CD14-positive monocyte (primary cell): ENCODE results near the gene GPR45. TPM values are rescaled to one million over a fixed set of nuclear protein-coding genes. Genes with fewer than 3 reads are reported as not detected.

Experiments
- DNase-seq, 3 donors: peaks; one replicate each; pipeline ENCODE4 v3.0.0-alpha.2; 2011 to 2022
- H2AFZ ChIP-seq: 2 replicates; pipeline ENCODE4 v1.6.0; 2012; ENCODE audit warnings: mild to moderate bottlenecking, low read depth, low read length, inconsistent platforms; ENCODE audit not compliant: insufficient read depth, poor library complexity, severe bottlenecking
- H3K27ac ChIP-seq, 2 donors: 1 replicate in 1 of 2; 2 replicates in 1 of 2; pipeline ENCODE4 v1.5.1; 2012 to 2013; ENCODE audit warnings: low read length in 2 of 2, control low read depth in 1 of 2, inconsistent platforms in 1 of 2, low read depth in 1 of 2, mild to moderate bottlenecking in 1 of 2
- H3K27me3 ChIP-seq, 2 donors: one replicate each; pipeline versions ENCODE4 v1.6.0 to v1.6.1; 2011 to 2013; ENCODE audit warnings: low read length in 2 of 2; ENCODE audit not compliant: control insufficient read depth in 2 of 2, insufficient read depth in 2 of 2
- H3K36me3 ChIP-seq, 2 donors: replicated peaks in 1 of 2; 1 replicate in 1 of 2; 2 replicates in 1 of 2; pipeline versions ENCODE4 v1.5.1 to v1.6.1; 2012 to 2013; ENCODE audit warnings: low read length in 2 of 2, control low read depth in 1 of 2, inconsistent platforms in 1 of 2, mild to moderate bottlenecking in 1 of 2; ENCODE audit not compliant: insufficient read depth in 2 of 2, control insufficient read depth in 1 of 2
- H3K4me1 ChIP-seq, 2 donors: 1 replicate in 1 of 2; 2 replicates in 1 of 2; pipeline versions ENCODE4 v1.5.1 to v1.6.1; 2012 to 2013; ENCODE audit warnings: low read length in 2 of 2, control low read depth in 1 of 2, inconsistent platforms in 1 of 2, mild to moderate bottlenecking in 1 of 2, moderate library complexity in 1 of 2; ENCODE audit not compliant: insufficient read depth in 2 of 2, control insufficient read depth in 1 of 2
- H3K4me2 ChIP-seq: replicated peaks from 2 replicates; pipeline ENCODE3; 2012; ENCODE audit warnings: low read length, moderate library complexity, mild to moderate bottlenecking; ENCODE audit not compliant: poor library complexity, severe bottlenecking; ENCODE audit errors: extremely low read depth
- H3K4me3 ChIP-seq, 3 experiments: fragments of 200-600 bp in 1 of 3; sonication (generic) in 1 of 3; replicated peaks in 1 of 3; 1 replicate in 2 of 3; 2 replicates in 1 of 3; pipeline ENCODE4 v1.5.1; 2011 to 2013; ENCODE audit warnings: low read length in 3 of 3, mild to moderate bottlenecking in 3 of 3, control low read depth in 2 of 3, low read depth in 2 of 3, inconsistent platforms in 1 of 3, moderate library complexity in 1 of 3
- H3K79me2 ChIP-seq: 2 replicates; pipeline ENCODE4 v1.6.0; 2012; ENCODE audit warnings: mild to moderate bottlenecking, control low read depth, inconsistent platforms, low read length, moderate library complexity; ENCODE audit not compliant: insufficient read depth
- H3K9ac ChIP-seq: 2 replicates; pipeline ENCODE4 v1.6.0; 2017; ENCODE audit warnings: low read length, mild to moderate bottlenecking; ENCODE audit not compliant: insufficient read depth, poor library complexity, severe bottlenecking
- H3K9me3 ChIP-seq, 2 donors: replicated peaks in 1 of 2; 1 replicate in 1 of 2; 2 replicates in 1 of 2; pipeline versions ENCODE4 v1.5.1 to v1.6.1; 2012 to 2013; ENCODE audit warnings: low read length in 2 of 2, control low read depth in 1 of 2; ENCODE audit not compliant: control insufficient read depth in 1 of 2, insufficient read depth in 1 of 2
- H4K20me1 ChIP-seq: 2 replicates; pipeline ENCODE4 v1.6.0; 2012; ENCODE audit warnings: mild to moderate bottlenecking, low read length, control low read depth, moderate library complexity; ENCODE audit not compliant: insufficient read depth
- H3K27ac Mint-ChIP-seq, 7 donors: one replicate each; pipeline ENCODE4 v1.8.0; 2020; ENCODE audit warnings: mild to moderate bottlenecking in 7 of 7, mixed read lengths in 7 of 7, moderate library complexity in 6 of 7, inconsistent platforms in 2 of 7
- H3K27me3 Mint-ChIP-seq, 3 donors: one replicate each; pipeline ENCODE4 v1.8.0; 2021 to 2022; ENCODE audit warnings: low read depth in 3 of 3, mild to moderate bottlenecking in 3 of 3, mixed read lengths in 3 of 3, moderate library complexity in 3 of 3, inconsistent platforms in 1 of 3
- H3K36me3 Mint-ChIP-seq, 2 donors: one replicate each; pipeline ENCODE4 v1.8.0; 2020; ENCODE audit warnings: mixed read lengths in 2 of 2, inconsistent platforms in 1 of 2, mild to moderate bottlenecking in 1 of 2
- H3K4me1 Mint-ChIP-seq: one replicate; pipeline ENCODE4 v1.8.0; 2020; ENCODE audit warnings: mild to moderate bottlenecking, mixed read lengths
- H3K4me3 Mint-ChIP-seq, 2 donors: one replicate each; pipeline ENCODE4 v1.8.0; 2020; ENCODE audit warnings: mild to moderate bottlenecking in 2 of 2, mixed read lengths in 2 of 2, moderate library complexity in 1 of 2
- H3K9me3 Mint-ChIP-seq, 7 donors: one replicate each; pipeline ENCODE4 v1.8.0; 2020 to 2022; ENCODE audit warnings: mixed read lengths in 7 of 7, mild to moderate bottlenecking in 6 of 7, moderate library complexity in 6 of 7, inconsistent platforms in 2 of 7
- CTCF ChIP-seq: fragments of 200-600 bp; IDR thresholded peaks from one replicate; pipeline ENCODE4 v1.8.0; 2022; ENCODE audit warnings: antibody characterized with exemption, mild to moderate bottlenecking
- WGBS: methylation state at CpG from one replicate; pipeline ENCODE4 v1.1.5; 2013; ENCODE audit warnings: missing lambda C conversion rate; ENCODE audit not compliant: insufficient coverage; 5-methylcytosine and 5-hydroxymethylcytosine counted together
- intact Hi-C, 2 donors: fragments of 100-400 bp; cut with micrococcal nuclease; formaldehyde crosslinking; loops; one replicate each; pipeline versions ENCODE4 v1.15.0 to v1.15.1; 2023
- polyA plus RNA-seq, 3 donors: library from polyadenylated mRNA; depleted of rRNA in 1 of 3; unstranded in 2 of 3; stranded (reverse) in 1 of 3; fragments of 300-500 nt in 2 of 3; fragments of >200 nt in 1 of 3; fragmentation: Illumina TruSeq in 2 of 3; gene quantifications; 1 replicate in 2 of 3; 2 replicates in 1 of 3; pipeline ENCODE4 v1.2.3, GENCODE V29; 2012 to 2021

GPR45 gene
- polyA plus RNA-seq, 3 donors: not detected

DNA sequence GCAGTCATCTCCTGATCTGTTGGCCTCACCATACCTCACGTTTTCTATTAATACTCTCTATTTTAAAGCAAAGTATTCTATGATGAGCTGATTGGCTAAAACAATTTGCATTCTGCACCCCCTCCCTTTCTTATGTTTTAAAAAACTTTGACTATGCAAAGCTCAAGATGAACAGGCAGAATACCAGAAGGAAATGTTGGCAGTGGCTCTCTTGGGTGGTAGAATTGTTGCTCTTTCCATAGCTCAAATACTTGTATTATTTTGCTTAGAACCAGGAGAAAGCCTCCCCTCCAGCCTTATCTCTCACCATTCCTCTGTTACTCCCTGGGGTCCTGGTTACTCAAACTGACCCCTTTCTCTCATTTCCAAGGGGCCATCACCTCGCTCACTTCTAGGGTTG, 14.4 kb downstream of the GPR45 start:
- Mint-ChIP-seq H3K4me1 (peaks cover 30% of the 10 kb centered on the region), H3K36me3 (no peaks in the 10 kb centered on the region), H3K4me3 (no peak overlapping the region), H3K27ac (peak overlapping the region in 1 of 7 donors; percentile 50), H3K27me3 (peaks cover 0 to 1% (median 1%) of the 10 kb centered on the region in 3 donors), H3K9me3 (peaks cover 2 to 7% (median 4%) of the 10 kb centered on the region in 7 donors)
- Histone ChIP-seq H3K9me3 (no peaks in the 10 kb centered on the region), H4K20me1 (no peaks in the 10 kb centered on the region), H3K4me3 (no peak overlapping the region), H3K4me2 (no peak overlapping the region), H3K27ac (no peak overlapping the region), H3K9ac (no peak overlapping the region), H3K27me3 (no peaks in the 10 kb centered on the region), H3K4me1 (peaks cover 14 to 15% of the 10 kb centered on the region in 2 donors), H3K79me2 (no peaks in the 10 kb centered on the region), H3K36me3 (no peaks in the 10 kb centered on the region), H2AFZ (no peak overlapping the region)
- intact Hi-C loops: no loop called here
- WGBS: 100% methylated on average over 1 of the region's 2 CpGs
- no peak for TF ChIP-seq CTCF
- DNase-seq: no peak

GRCh38 chr2:105256431-105257047, 15.0 kb downstream of the GPR45 start:
- Histone ChIP-seq H3K4me3 (no peak overlapping the region), H3K27ac (no peak overlapping the region), H3K9me3 (no peaks in the 10 kb centered on the region), H3K4me2 (no peak overlapping the region), H2AFZ (no peak overlapping the region), H3K4me1 (peaks cover 14 to 15% of the 10 kb centered on the region in 2 donors), H3K36me3 (no peaks in the 10 kb centered on the region), H3K9ac (no peak overlapping the region), H4K20me1 (no peaks in the 10 kb centered on the region), H3K79me2 (no peaks in the 10 kb centered on the region), H3K27me3 (no peaks in the 10 kb centered on the region)
- WGBS: 95% methylated on average over 8 of the region's 11 CpGs
- intact Hi-C loops: no loop called here
- Mint-ChIP-seq H3K36me3 (no peaks in the 10 kb centered on the region), H3K27me3 (peaks cover 0 to 1% (median 0%) of the 10 kb centered on the region in 3 donors), H3K9me3 (peaks cover 0 to 4% (median 2%) of the 10 kb centered on the region in 7 donors), H3K27ac (no peak overlapping the region), H3K4me1 (peaks cover 30% of the 10 kb centered on the region), H3K4me3 (no peak overlapping the region)
- TF ChIP-seq CTCF: no peak
- DNase-seq: no peak
